SK-N-SH (cell line): ENCODE data around the gene SENP1. TPM values are rescaled to one million over a fixed set of nuclear protein-coding genes. Genes with fewer than 3 reads are reported as not detected.

ENCODE experiments used
- CTCF ChIA-PET: fragments of 300-600, 350-600 bp; formaldehyde crosslinking; extraction: SDS; loops from one replicate; lab custom pipeline; 2021; lab: Yijun Ruan, JAX
- POLR2A ChIA-PET: fragments of 350-600 bp; sonication (Branson Sonifier 250); formaldehyde crosslinking; extraction: SDS; loops from one replicate; lab custom pipeline; 2020; ENCODE audit warnings: antibody characterized with exemption, inconsistent platforms; lab: Yijun Ruan, JAX
- DNase-seq: peaks from one replicate; pipeline ENCODE4 v3.0.0; 2012
- H2AFZ ChIP-seq: fragments of 200-600 bp; sonication (generic); 2 replicates; pipeline ENCODE4 v1.8.1; 2016; ENCODE audit warnings: antibody characterized with exemption, mild to moderate bottlenecking, low read depth
- H3F3A ChIP-seq: fragments of 200-600 bp; sonication (generic); replicated peaks from 2 replicates; pipeline ENCODE3; 2016; ENCODE audit warnings: antibody characterized with exemption, mild to moderate bottlenecking; ENCODE audit not compliant: insufficient read depth
- H3K27ac ChIP-seq, 2 experiments: fragments of 200-500 bp in 1 of 2; fragments of 200-600 bp in 1 of 2; sonication (Bioruptor generic) in 1 of 2; sonication (generic), shearing (Covaris generic) in 1 of 2; 2 replicates each; pipeline versions ENCODE4 v1.5.1 to v1.6.1; 2014 to 2016; ENCODE audit warnings: low read depth in 2 of 2, inconsistent platforms in 1 of 2, low read length in 1 of 2, mild to moderate bottlenecking in 1 of 2, mixed read lengths in 1 of 2
- H3K27me3 ChIP-seq: fragments of 200-600 bp; sonication (generic), shearing (Covaris generic); 2 replicates; pipeline ENCODE4 v1.6.1; 2016; ENCODE audit warnings: mixed run types; ENCODE audit not compliant: insufficient read depth
- H3K36me3 ChIP-seq, 2 experiments: fragments of 200-500 bp in 1 of 2; fragments of 200-600 bp in 1 of 2; sonication (Bioruptor generic) in 1 of 2; sonication (generic) in 1 of 2; replicated peaks in 1 of 2; 2 replicates each; pipeline versions ENCODE3 to v1.5.1; 2014 to 2016; ENCODE audit warnings: low read length in 1 of 2, mild to moderate bottlenecking in 1 of 2; ENCODE audit not compliant: insufficient read depth in 2 of 2, control insufficient read depth in 1 of 2
- H3K4me1 ChIP-seq, 2 experiments: fragments of 200-500 bp in 1 of 2; fragments of 200-600 bp in 1 of 2; sonication (Bioruptor generic) in 1 of 2; sonication (generic), shearing (Covaris generic) in 1 of 2; 2 replicates each; pipeline versions ENCODE4 v1.5.1 to v1.6.1; 2014 to 2016; ENCODE audit warnings: low read depth in 1 of 2, low read length in 1 of 2, mixed run types in 1 of 2; ENCODE audit not compliant: insufficient read depth in 2 of 2, control insufficient read depth in 1 of 2
- H3K4me2 ChIP-seq: fragments of 200-600 bp; sonication (generic), shearing (Covaris generic); 2 replicates; pipeline ENCODE4 v1.6.1; 2017; ENCODE audit warnings: mixed run types
- H3K4me3 ChIP-seq, 2 experiments: fragments of 200-500 bp in 1 of 2; fragments of 200-600 bp in 1 of 2; sonication (Bioruptor generic) in 1 of 2; sonication (generic), shearing (Covaris generic) in 1 of 2; 2 replicates each; pipeline versions ENCODE4 v1.5.1 to v1.8.1; 2014 to 2016; ENCODE audit warnings: low read depth in 2 of 2, inconsistent platforms in 1 of 2, low read length in 1 of 2, mild to moderate bottlenecking in 1 of 2, mixed read lengths in 1 of 2, moderate library complexity in 1 of 2
- H3K79me2 ChIP-seq: fragments of 200-600 bp; sonication (generic); 2 replicates; pipeline ENCODE4 v1.8.1; 2017; ENCODE audit warnings: mild to moderate bottlenecking; ENCODE audit not compliant: insufficient read depth
- H3K9ac ChIP-seq: fragments of 200-600 bp; sonication (generic); 2 replicates; pipeline ENCODE4 v1.6.1; 2017; ENCODE audit warnings: mixed run types
- H3K9me2 ChIP-seq: fragments of 200-600 bp; sonication (generic); 2 replicates; pipeline ENCODE4 v1.6.1; 2017; ENCODE audit warnings: mixed run types
- H3K9me3 ChIP-seq: fragments of 200-600 bp; sonication (generic); 2 replicates; pipeline ENCODE4 v1.6.1; 2017; ENCODE audit warnings: mixed run types, mild to moderate bottlenecking, moderate library complexity
- H4K20me1 ChIP-seq: fragments of 200-600 bp; sonication (generic); 2 replicates; pipeline ENCODE4 v1.6.1; 2017; ENCODE audit warnings: mild to moderate bottlenecking, mixed run types; ENCODE audit not compliant: insufficient read depth
- CHD2 ChIP-seq: fragments of 150-350 bp; IDR thresholded peaks from 2 replicates; pipeline ENCODE4 v1.6.1; 2018; ENCODE audit warnings: low read length; ENCODE audit not compliant: partially characterized antibody
- CTCF ChIP-seq: fragments of 200-600 bp; sonication (generic); IDR thresholded peaks from 2 replicates; pipeline ENCODE4 v1.6.1; 2017; ENCODE audit warnings: antibody characterized with exemption, mild to moderate bottlenecking, moderate library complexity
- EZH2phosphoT487 ChIP-seq: fragments of 200-600 bp; sonication (generic); IDR thresholded peaks from 2 replicates; pipeline ENCODE4 v1.6.1; 2017; ENCODE audit warnings: low read depth, mixed run types, mild to moderate bottlenecking, antibody characterized with exemption, moderate library complexity, borderline replicate concordance
- FOSL2 ChIP-seq: IDR thresholded peaks from 2 replicates; pipeline ENCODE4 v1.4.0; 2012; ENCODE audit warnings: low read depth, mild to moderate bottlenecking, moderate library complexity, borderline replicate concordance
- GABPA ChIP-seq: IDR thresholded peaks from 2 replicates; pipeline ENCODE4 v1.4.0; 2012; ENCODE audit warnings: low read depth, mild to moderate bottlenecking
- GATA2 ChIP-seq: sonication (generic); formaldehyde crosslinking; IDR thresholded peaks from 2 replicates; pipeline ENCODE4 v1.5.0; 2020; ENCODE audit warnings: mild to moderate bottlenecking, missing genetic modification reagents
- IRF3 ChIP-seq: fragments of 150-350 bp; IDR thresholded peaks from 2 replicates; pipeline ENCODE4 v1.6.1; 2016; ENCODE audit warnings: mild to moderate bottlenecking, low read depth, low read length
- MEF2A ChIP-seq: IDR thresholded peaks from 2 replicates; pipeline ENCODE4 v1.4.0; 2012; ENCODE audit warnings: low read depth, borderline replicate concordance
- NRF1 ChIP-seq: IDR thresholded peaks from 2 replicates; pipeline ENCODE4 v1.6.1; 2012; ENCODE audit warnings: low read depth, mild to moderate bottlenecking, low read length
- RCOR1 ChIP-seq: fragments of 150-350 bp; IDR thresholded peaks from 2 replicates; pipeline ENCODE4 v1.6.1; 2017; ENCODE audit warnings: antibody characterized with exemption, low read length
- REST ChIP-seq: IDR thresholded peaks from 2 replicates; pipeline ENCODE4 v1.6.1; 2012; ENCODE audit warnings: mild to moderate bottlenecking, low read depth, low read length, moderate library complexity
- SMC3 ChIP-seq: IDR thresholded peaks from 2 replicates; pipeline ENCODE4 v1.6.1; 2012; ENCODE audit warnings: low read depth, low read length, improper control_type of control experiment
- WGBS: methylation state at CpG from one replicate; pipeline ENCODE4 v1.1.6; 2017; ENCODE audit warnings: low lambda C conversion rate; 5-methylcytosine and 5-hydroxymethylcytosine counted together
- polyA plus RNA-seq, 3 experiments: library from polyadenylated mRNA; depleted of rRNA; stranded (reverse); fragments of >200 nt; gene quantifications; 2 replicates each; pipeline ENCODE4 v1.2.3, GENCODE V29; 2012
- TF ChIP-seq, protein P1 (sequence below): IDR thresholded peaks from 2 replicates; pipeline ENCODE4 v1.4.0; 2012; ENCODE audit warnings: low read depth, borderline replicate concordance

SENP1 gene
- polyA plus RNA-seq, 1 of the 3 experiments (the other 2 are of a cell fraction), result 5.6 TPM

GRCh38 chr12:48061938-48062719 lies 43.8 kb downstream of the SENP1 start (continued):
- no peak for TF ChIP-seq RCOR1

GRCh38 chr12:48060474-48060873 lies 45.4 kb downstream of the SENP1 start:
- POLR2A ChIA-PET, result no interaction called here
- Histone ChIP-seq H3K79me2 (no peaks in the 10 kb centered on the region), H3K4me3 (no peak overlapping the region), H3K9ac (no peak overlapping the region), H4K20me1 (no peaks in the 10 kb centered on the region), H3F3A (no peaks in the 10 kb centered on the region), H3K9me3 (peaks cover 14% of the 10 kb centered on the region; the same call in 1 of the 2 replicates), H3K9me2 (no peaks in the 10 kb centered on the region), H3K36me3 (peaks cover 60 to 73% of the 10 kb centered on the region in 2 experiments), H3K4me1 (no peaks in the 10 kb centered on the region), H2AFZ (no peak overlapping the region), H3K27me3 (no peaks in the 10 kb centered on the region), H3K27ac (no peak overlapping the region), H3K4me2 (no peak overlapping the region)
- DNase-seq, result no peak
- CTCF ChIA-PET, result no interaction called here
- WGBS, result 95% methylated on average over 2 of the region's 2 CpGs
- TF ChIP-seq CHD2, result no peak
- TF ChIP-seq NRF1, result no peak
- TF ChIP-seq GABPA, result no peak
- TF ChIP-seq EZH2phosphoT487, result no peak
- TF ChIP-seq CTCF, result no peak
- no peak for TF ChIP-seq MEF2A
- TF ChIP-seq IRF3, result no peak
- TF ChIP-seq SMC3, result no peak
- TF ChIP-seq GATA2 (CRISPR knock-in tag), result no peak
- TF ChIP-seq REST, result no peak
- no peak for TF ChIP-seq FOSL2
- TF ChIP-seq, protein P1, sequence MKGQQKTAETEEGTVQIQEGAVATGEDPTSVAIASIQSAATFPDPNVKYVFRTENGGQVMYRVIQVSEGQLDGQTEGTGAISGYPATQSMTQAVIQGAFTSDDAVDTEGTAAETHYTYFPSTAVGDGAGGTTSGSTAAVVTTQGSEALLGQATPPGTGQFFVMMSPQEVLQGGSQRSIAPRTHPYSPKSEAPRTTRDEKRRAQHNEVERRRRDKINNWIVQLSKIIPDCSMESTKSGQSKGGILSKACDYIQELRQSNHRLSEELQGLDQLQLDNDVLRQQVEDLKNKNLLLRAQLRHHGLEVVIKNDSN, result no peak
